ENCODE measurements around the gene ATP5F1E. TPM values are rescaled to one million over a fixed set of nuclear protein-coding genes. Genes with fewer than 3 reads are reported as not detected.

ATP5F1E gene
- total and polyA plus RNA-seq, 10 of the 15 experiments (the other 5 are each of a cell fraction or from before 2014, with no cell fraction given), result 49.0 to 407 (median 117) TPM

DNA sequence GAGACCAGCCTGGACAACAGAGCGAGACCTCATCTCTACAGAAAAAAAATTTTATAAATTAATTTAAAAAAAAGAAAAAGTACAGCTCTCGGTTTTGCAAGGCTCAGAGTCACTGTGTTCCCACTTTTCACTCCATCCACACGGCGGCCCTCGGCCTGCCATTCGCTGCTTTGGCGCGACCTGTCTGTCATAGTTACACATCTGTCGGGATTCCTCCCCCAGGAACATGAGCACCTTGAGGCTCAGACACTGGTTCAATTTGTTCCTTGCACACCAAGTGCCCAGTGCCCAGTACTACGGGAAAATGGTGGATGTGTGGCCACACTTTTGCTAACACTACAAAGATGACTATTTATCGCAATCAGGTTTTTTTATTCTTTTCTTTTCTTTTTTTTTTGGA, 33.5 kb downstream of the ATP5F1E start:
- ChIA-PET POLR2A (interaction anchor here (0.6 to 1.2 kb wide), 2 partner anchors 8 to 100 kb away, joined by 4 to 6 read pairs; no protein-coding TSS in a partner anchor), CTCF (no interaction called here), SMC1A (ENCODE audit: uncharacterized antibody, unreplicated experiment) (no interaction called here), RAD21 (ENCODE audit: unreplicated experiment) (no interaction called here)
- in situ Hi-C loops (cut with MboI), result no loop called here
- Histone ChIP-seq H3K9ac (ENCODE audit: control insufficient read depth, insufficient read depth, low read length) (no peak overlapping the region), H3K27me3 (replicated peaks in 1 of 2; ENCODE audit: control insufficient read depth in 2 of 2, insufficient read depth in 2 of 2, low read length in 1 of 2) (no peaks in the 10 kb centered on the region), H3K27ac (ENCODE audit: control insufficient read depth, insufficient read depth) (no peak overlapping the region), H3K9me3 (replicated peaks; ENCODE audit: control insufficient read depth, insufficient read depth, low read length) (no peaks in the 10 kb centered on the region), H3K4me2 (ENCODE audit: control insufficient read depth, insufficient read depth) (no peak overlapping the region), H3K36me3 (ENCODE audit: control insufficient read depth in 2 of 2, insufficient read depth in 2 of 2, low read length in 1 of 2) (peaks cover 43 to 56% of the 10 kb centered on the region in 2 experiments), H3K4me3 (no peak overlapping the region), H3K79me2 (ENCODE audit: control insufficient read depth, insufficient read depth, low read length) (peaks cover 18% of the 10 kb centered on the region), H2AFZ (ENCODE audit: control insufficient read depth, low read depth, low read length) (no peak overlapping the region), H3K4me1 (ENCODE audit: control insufficient read depth, insufficient read depth, low read length) (peaks cover 22% of the 10 kb centered on the region), H4K20me1 (ENCODE audit: control insufficient read depth, insufficient read depth) (peaks cover 5% of the 10 kb centered on the region)
- ATAC-seq, result no peak
- TF ChIP-seq, protein P1, sequence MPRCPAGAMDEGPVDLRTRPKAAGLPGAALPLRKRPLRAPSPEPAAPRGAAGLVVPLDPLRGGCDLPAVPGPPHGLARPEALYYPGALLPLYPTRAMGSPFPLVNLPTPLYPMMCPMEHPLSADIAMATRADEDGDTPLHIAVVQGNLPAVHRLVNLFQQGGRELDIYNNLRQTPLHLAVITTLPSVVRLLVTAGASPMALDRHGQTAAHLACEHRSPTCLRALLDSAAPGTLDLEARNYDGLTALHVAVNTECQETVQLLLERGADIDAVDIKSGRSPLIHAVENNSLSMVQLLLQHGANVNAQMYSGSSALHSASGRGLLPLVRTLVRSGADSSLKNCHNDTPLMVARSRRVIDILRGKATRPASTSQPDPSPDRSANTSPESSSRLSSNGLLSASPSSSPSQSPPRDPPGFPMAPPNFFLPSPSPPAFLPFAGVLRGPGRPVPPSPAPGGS (IDR thresholded peaks at IDR 0.05; ENCODE audit: borderline replicate concordance, insufficient read depth, low read depth, low read length, poor library complexity, severe bottlenecking), result peak; percentile 51
- TF ChIP-seq POLR2A (IDR thresholded peaks at IDR 0.05; ENCODE audit: low read depth, low read length), result peak; percentile 49; the same call in 1 of the 2 replicates
- TF ChIP-seq POLR2AphosphoS5 (IDR thresholded peaks at IDR 0.05; ENCODE audit: low read length), result peak; percentile 24; the same call in 1 of the 2 replicates
- TF ChIP-seq, protein P2, sequence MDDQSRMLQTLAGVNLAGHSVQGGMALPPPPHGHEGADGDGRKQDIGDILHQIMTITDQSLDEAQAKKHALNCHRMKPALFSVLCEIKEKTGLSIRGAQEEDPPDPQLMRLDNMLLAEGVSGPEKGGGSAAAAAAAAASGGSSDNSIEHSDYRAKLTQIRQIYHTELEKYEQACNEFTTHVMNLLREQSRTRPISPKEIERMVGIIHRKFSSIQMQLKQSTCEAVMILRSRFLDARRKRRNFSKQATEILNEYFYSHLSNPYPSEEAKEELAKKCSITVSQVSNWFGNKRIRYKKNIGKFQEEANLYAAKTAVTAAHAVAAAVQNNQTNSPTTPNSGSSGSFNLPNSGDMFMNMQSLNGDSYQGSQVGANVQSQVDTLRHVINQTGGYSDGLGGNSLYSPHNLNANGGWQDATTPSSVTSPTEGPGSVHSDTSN (IDR thresholded peaks at IDR 0.05; ENCODE audit: insufficient replicate concordance, low read depth, low read length), result peak; percentile 17
- TF ChIP-seq ZZZ3 (IDR thresholded peaks at IDR 0.05; ENCODE audit: control insufficient read depth, insufficient read length, low read depth), result no peak
- BruUV-seq (replicated peaks), result no TSS peak
- DNase-seq (ENCODE audit: low read depth, low spot score), result no peak
- WGBS (ENCODE audit: insufficient coverage, insufficient replicate concordance, low lambda C conversion rate, missing lambda C conversion rate), result 97% methylated on average over 11 of the region's 11 CpGs
- intact Hi-C loops (cut with micrococcal nuclease; ENCODE audit: unreplicated experiment), result no loop called here
- FAIRE-seq, result no peak

All from GM12878 (cell line).